ENCODE results near the gene PARD3.

Gene PARD3

GRCh38 chr10:34413214-34413613 lies 401.9 kb downstream of the PARD3 start:
- Histone ChIP-seq H3K36me3 (ENCODE audit: control insufficient read depth, low read length) (no peaks in the 10 kb centered on the region), H3K27me3 (ENCODE audit: control insufficient read depth, low read length) (0 out of 2 replicates have a peak, but pooled peaks cover 5% of the 10 kb centered on the region), H3K79me2 (ENCODE audit: control insufficient read depth, low read length) (no peaks in the 10 kb centered on the region), H3K27ac (ENCODE audit: low read depth, low read length) (no peak overlapping the region), H3K4me2 (ENCODE audit: low read length) (no peak overlapping the region), H3K4me1 (ENCODE audit: control insufficient read depth, low read length) (no peaks in the 10 kb centered on the region), H3K4me3 (ENCODE audit: low read length) (no peak overlapping the region), H3K9me3 (ENCODE audit: control insufficient read depth, insufficient read depth, low read length) (no peaks in the 10 kb centered on the region), H3K9me2 (replicated peaks; ENCODE audit: control insufficient read depth, low read length) (no peaks in the 10 kb centered on the region), H4K20me1 (ENCODE audit: control insufficient read depth, insufficient read depth, low read depth, low read length) (no peaks in the 10 kb centered on the region), H3F3A (ENCODE audit: control insufficient read depth, insufficient read depth) (no peaks in the 10 kb centered on the region)
- TF ChIP-seq EZH2phosphoT487 (IDR thresholded peaks at IDR 0.05; ENCODE audit: borderline replicate concordance, low read length): no peak
- no peak for TF ChIP-seq CTCF (IDR thresholded peaks at IDR 0.05; ENCODE audit: low read depth, low read length, poor library complexity, severe bottlenecking)

- H3K4me2 ChIP-seq (ENCODE audit: low read length): no peak overlapping the region
- no peaks in the 10 kb centered on the region for H3K4me1 ChIP-seq (ENCODE audit: control insufficient read depth, low read length)
- no peaks in the 10 kb centered on the region for H3K36me3 ChIP-seq (ENCODE audit: control insufficient read depth, low read length)
- no peak overlapping the region for H3K27ac ChIP-seq (ENCODE audit: low read depth, low read length)
- no peaks in the 10 kb centered on the region for H4K20me1 ChIP-seq (ENCODE audit: control insufficient read depth, insufficient read depth, low read depth, low read length)
- no peaks in the 10 kb centered on the region for H3F3A ChIP-seq (ENCODE audit: control insufficient read depth, insufficient read depth)
- no peaks in the 10 kb centered on the region for H3K9me2 ChIP-seq (replicated peaks; ENCODE audit: control insufficient read depth, low read length)
- H3K9me3 ChIP-seq (ENCODE audit: control insufficient read depth, insufficient read depth, low read length): no peaks in the 10 kb centered on the region
- TF ChIP-seq CTCF (IDR thresholded peaks at IDR 0.05; ENCODE audit: low read depth, low read length, poor library complexity, severe bottlenecking): no peak
- TF ChIP-seq EZH2phosphoT487 (IDR thresholded peaks at IDR 0.05; ENCODE audit: borderline replicate concordance, low read length): no peak
- H3K27me3 ChIP-seq (ENCODE audit: control insufficient read depth, low read length): no peaks in the 10 kb centered on the region
- H3K4me3 ChIP-seq (ENCODE audit: low read length): no peak overlapping the region
- H3K79me2 ChIP-seq (ENCODE audit: control insufficient read depth, low read length): no peaks in the 10 kb centered on the region
Observed at GRCh38 chr10:34408956-34409355, 406.1 kb downstream of the PARD3 start.

GRCh38 chr10:34408381-34408780 lies 406.7 kb downstream of the PARD3 start:
- H3K79me2 ChIP-seq (ENCODE audit: control insufficient read depth, low read length): no peaks in the 10 kb centered on the region
- no peak overlapping the region for H3K4me2 ChIP-seq (ENCODE audit: low read length)
- H3K27ac ChIP-seq (ENCODE audit: low read depth, low read length): no peak overlapping the region
- H3K9me2 ChIP-seq (replicated peaks; ENCODE audit: control insufficient read depth, low read length): no peaks in the 10 kb centered on the region
- no peaks in the 10 kb centered on the region for H3K4me1 ChIP-seq (ENCODE audit: control insufficient read depth, low read length)
- no peaks in the 10 kb centered on the region for H3K9me3 ChIP-seq (ENCODE audit: control insufficient read depth, insufficient read depth, low read length)
- no peak overlapping the region for H3K4me3 ChIP-seq (ENCODE audit: low read length)
- no peaks in the 10 kb centered on the region for H3F3A ChIP-seq (ENCODE audit: control insufficient read depth, insufficient read depth)
- no peaks in the 10 kb centered on the region for H3K27me3 ChIP-seq (ENCODE audit: control insufficient read depth, low read length)
- H3K36me3 ChIP-seq (ENCODE audit: control insufficient read depth, low read length): no peaks in the 10 kb centered on the region
- no peaks in the 10 kb centered on the region for H4K20me1 ChIP-seq (ENCODE audit: control insufficient read depth, insufficient read depth, low read depth, low read length)
- TF ChIP-seq EZH2phosphoT487 (IDR thresholded peaks at IDR 0.05; ENCODE audit: borderline replicate concordance, low read length): no peak
- TF ChIP-seq CTCF (IDR thresholded peaks at IDR 0.05; ENCODE audit: low read depth, low read length, poor library complexity, severe bottlenecking): no peak
